Transverse colon (tissue), 3 donors: Measurements from ENCODE around the gene TSG101.

Experiments
- EP300 ChIP-seq: sonication (generic); formaldehyde crosslinking; IDR thresholded peaks from one replicate; pipeline ENCODE4 v1.6.1; 2017; ENCODE audit warnings: antibody characterized with exemption, low read depth
- POLR2A ChIP-seq: fragments of 450-650 bp; IDR thresholded peaks from one replicate; pipeline ENCODE4 v1.6.1; 2016; ENCODE audit warnings: antibody characterized with exemption, mild to moderate bottlenecking, moderate library complexity
- TF ChIP-seq, protein P1 (sequence below), 5 experiments: fragments of 200-600 bp in 3 of 5; fragments of 450-650 bp in 2 of 5; sonication (generic) in 3 of 5; IDR thresholded peaks; 1 replicate in 2 of 5; 2 replicates in 3 of 5; pipeline ENCODE4 v1.5.1; 2016 to 2017; ENCODE audit warnings: antibody characterized with exemption in 5 of 5, inconsistent platforms in 3 of 5, mild to moderate bottlenecking in 2 of 5, moderate library complexity in 1 of 5

- TF ChIP-seq, protein P1, sequence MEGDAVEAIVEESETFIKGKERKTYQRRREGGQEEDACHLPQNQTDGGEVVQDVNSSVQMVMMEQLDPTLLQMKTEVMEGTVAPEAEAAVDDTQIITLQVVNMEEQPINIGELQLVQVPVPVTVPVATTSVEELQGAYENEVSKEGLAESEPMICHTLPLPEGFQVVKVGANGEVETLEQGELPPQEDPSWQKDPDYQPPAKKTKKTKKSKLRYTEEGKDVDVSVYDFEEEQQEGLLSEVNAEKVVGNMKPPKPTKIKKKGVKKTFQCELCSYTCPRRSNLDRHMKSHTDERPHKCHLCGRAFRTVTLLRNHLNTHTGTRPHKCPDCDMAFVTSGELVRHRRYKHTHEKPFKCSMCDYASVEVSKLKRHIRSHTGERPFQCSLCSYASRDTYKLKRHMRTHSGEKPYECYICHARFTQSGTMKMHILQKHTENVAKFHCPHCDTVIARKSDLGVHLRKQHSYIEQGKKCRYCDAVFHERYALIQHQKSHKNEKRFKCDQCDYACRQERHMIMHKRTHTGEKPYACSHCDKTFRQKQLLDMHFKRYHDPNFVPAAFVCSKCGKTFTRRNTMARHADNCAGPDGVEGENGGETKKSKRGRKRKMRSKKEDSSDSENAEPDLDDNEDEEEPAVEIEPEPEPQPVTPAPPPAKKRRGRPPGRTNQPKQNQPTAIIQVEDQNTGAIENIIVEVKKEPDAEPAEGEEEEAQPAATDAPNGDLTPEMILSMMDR (IDR thresholded peaks at IDR 0.05), result no peak
- no peak for TF ChIP-seq POLR2A
- no peak for TF ChIP-seq EP300
Observed at GRCh38 chr11:18521122-18521521, 5.6 kb downstream of the TSG101 start.
